IPS-15b (cell line): ENCODE measurements around the gene GTSE1.

ENCODE experiments used
- H3K27me3 ChIP-seq: one replicate; pipeline ENCODE4 v1.6.1; 2013; ENCODE audit warnings: low read length; ENCODE audit not compliant: control insufficient read depth, insufficient read depth
- H3K36me3 ChIP-seq: one replicate; pipeline ENCODE4 v1.6.1; 2013; ENCODE audit warnings: low read length; ENCODE audit not compliant: control insufficient read depth, insufficient read depth
- H3K4me1 ChIP-seq: one replicate; pipeline ENCODE4 v1.6.1; 2013; ENCODE audit warnings: mild to moderate bottlenecking, low read length; ENCODE audit not compliant: control insufficient read depth, insufficient read depth
- H3K4me3 ChIP-seq: one replicate; pipeline ENCODE4 v1.5.1; 2013; ENCODE audit warnings: low read depth, low read length
- H3K9ac ChIP-seq: one replicate; pipeline ENCODE4 v1.6.1; 2013; ENCODE audit warnings: low read depth, mild to moderate bottlenecking, low read length
- H3K9me3 ChIP-seq: one replicate; pipeline ENCODE4 v1.6.1; 2013; ENCODE audit warnings: mild to moderate bottlenecking, low read length; ENCODE audit not compliant: control insufficient read depth, insufficient read depth

The GTSE1 gene

GRCh38 chr22:46374663-46375474 is 78.2 kb downstream of the GTSE1 start:
- H3K4me1 ChIP-seq, result no peaks in the 10 kb centered on the region
- H3K9me3 ChIP-seq, result no peaks in the 10 kb centered on the region
- no peak overlapping the region for H3K9ac ChIP-seq

GRCh38 chr22:46376111-46376510 is 79.4 kb downstream of the GTSE1 start:
- peaks cover 2% of the 10 kb centered on the region for H3K36me3 ChIP-seq
- H3K27me3 ChIP-seq, result no peaks in the 10 kb centered on the region
- no peak overlapping the region for H3K9ac ChIP-seq
- no peaks in the 10 kb centered on the region for H3K4me1 ChIP-seq
- no peaks in the 10 kb centered on the region for H3K9me3 ChIP-seq
- H3K4me3 ChIP-seq, result no peak overlapping the region

More at GRCh38 chr22:46374663-46375474, 78.2 kb downstream of the GTSE1 start:
- Histone ChIP-seq H3K27me3 (no peaks in the 10 kb centered on the region), H3K4me3 (no peak overlapping the region), H3K36me3 (peaks cover 2% of the 10 kb centered on the region)

- no peak overlapping the region for H3K4me3 ChIP-seq
- H3K36me3 ChIP-seq, result peaks cover 7% of the 10 kb centered on the region
- H3K9ac ChIP-seq, result no peak overlapping the region
Observed at GRCh38 chr22:46376908-46377524, 80.3 kb downstream of the GTSE1 start.

GRCh38 chr22:46377525-46378425 is 81.1 kb downstream of the GTSE1 start:
- no peaks in the 10 kb centered on the region for H3K9me3 ChIP-seq
- H3K36me3 ChIP-seq, result peaks cover 7% of the 10 kb centered on the region
- no peaks in the 10 kb centered on the region for H3K27me3 ChIP-seq
- H3K4me3 ChIP-seq, result no peak overlapping the region
- no peaks in the 10 kb centered on the region for H3K4me1 ChIP-seq
- H3K9ac ChIP-seq, result no peak overlapping the region

More at GRCh38 chr22:46376908-46377524, 80.3 kb downstream of the GTSE1 start:
- H3K9me3 ChIP-seq, result no peaks in the 10 kb centered on the region
- no peaks in the 10 kb centered on the region for H3K27me3 ChIP-seq
- H3K4me1 ChIP-seq, result no peaks in the 10 kb centered on the region

GRCh38 chr22:46378426-46379065 is 81.9 kb downstream of the GTSE1 start:
- Histone ChIP-seq H3K9me3 (no peaks in the 10 kb centered on the region), H3K9ac (no peak overlapping the region), H3K4me1 (no peaks in the 10 kb centered on the region), H3K4me3 (no peak overlapping the region), H3K36me3 (peaks cover 7% of the 10 kb centered on the region), H3K27me3 (no peaks in the 10 kb centered on the region)

GRCh38 chr22:46379066-46379930 is 82.6 kb downstream of the GTSE1 start:
- no peak overlapping the region for H3K9ac ChIP-seq
- H3K27me3 ChIP-seq, result no peaks in the 10 kb centered on the region
- no peaks in the 10 kb centered on the region for H3K4me1 ChIP-seq
- no peaks in the 10 kb centered on the region for H3K9me3 ChIP-seq
- no peak overlapping the region for H3K4me3 ChIP-seq
- peaks cover 7% of the 10 kb centered on the region for H3K36me3 ChIP-seq

GRCh38 chr22:46380069-46380468 is 83.4 kb downstream of the GTSE1 start:
- Histone ChIP-seq H3K27me3 (no peaks in the 10 kb centered on the region), H3K4me3 (no peak overlapping the region), H3K36me3 (peaks cover 5% of the 10 kb centered on the region), H3K4me1 (no peaks in the 10 kb centered on the region), H3K9me3 (no peaks in the 10 kb centered on the region), H3K9ac (no peak overlapping the region)
